K562 (cell line): ENCODE measurements around the gene DPH2. TPM values are rescaled to one million over a fixed set of nuclear protein-coding genes. Genes with fewer than 3 reads are reported as not detected.

Experiments
- E2F3 ChIP-seq: fragments of 250-450 bp; sonication (Bioruptor Pico); IDR thresholded peaks from 2 replicates; pipeline ENCODE4 v1.4.0; 2020; ENCODE audit warnings: mild to moderate bottlenecking
- GATAD2B ChIP-seq: fragments of 450-650 bp; IDR thresholded peaks from 2 replicates; pipeline ENCODE4 v1.6.1; 2017; ENCODE audit warnings: mild to moderate bottlenecking, borderline replicate concordance
- GTF2A2 ChIP-seq: IDR thresholded peaks from 2 replicates; pipeline ENCODE4 v1.6.1; 2016; ENCODE audit warnings: mild to moderate bottlenecking, missing genetic modification characterization, missing compliant biosample characterization
- HDAC2 ChIP-seq: fragments of 450-650 bp; IDR thresholded peaks from 2 replicates; pipeline ENCODE4 v1.6.1; 2016; ENCODE audit warnings: mild to moderate bottlenecking
- KLF1 ChIP-seq: fragments of 450-650 bp; IDR thresholded peaks from 2 replicates; pipeline ENCODE4 v1.6.1; 2016; ENCODE audit warnings: missing genetic modification characterization, missing compliant biosample characterization
- MTA2 ChIP-seq: fragments of 450-650 bp; IDR thresholded peaks from 2 replicates; pipeline ENCODE4 v1.6.1; 2016; ENCODE audit warnings: low read depth
- NFE2L1 ChIP-seq: fragments of 450-650 bp; IDR thresholded peaks from 2 replicates; pipeline ENCODE4 v1.6.1; 2016; ENCODE audit warnings: missing genetic modification characterization, low read depth, mild to moderate bottlenecking, missing compliant biosample characterization, moderate library complexity, borderline replicate concordance
- STAG1 ChIP-seq: sonication (generic); formaldehyde crosslinking; IDR thresholded peaks from 2 replicates; pipeline ENCODE4 v1.5.0; 2020; ENCODE audit warnings: missing genetic modification reagents, borderline replicate concordance
- THRAP3 ChIP-seq: fragments of 450-650 bp; IDR thresholded peaks from 2 replicates; pipeline ENCODE4 v1.6.1; 2016; ENCODE audit warnings: mild to moderate bottlenecking, inconsistent platforms, borderline replicate concordance
- XRCC4 ChIP-seq: IDR thresholded peaks from one replicate; pipeline ENCODE4 v1.6.1; 2011; ENCODE audit not compliant: insufficient read depth, insufficient read length; ENCODE audit errors: extremely low read depth
- ZKSCAN3 ChIP-seq: fragments of 250-450 bp; sonication (Bioruptor Pico); IDR thresholded peaks from 2 replicates; pipeline ENCODE4 v1.4.0; 2020
- ZNF586 ChIP-seq: fragments of 450-650 bp; formaldehyde crosslinking; conservative IDR thresholded peaks from 2 replicates; pipeline ENCODE4 v1.4.0; 2020; ENCODE audit warnings: mild to moderate bottlenecking, moderate library complexity
- ZNF764 ChIP-seq: fragments of 250-450 bp; sonication (Bioruptor Pico); IDR thresholded peaks from 2 replicates; pipeline ENCODE4 v1.4.0; 2020; ENCODE audit warnings: low read depth, mild to moderate bottlenecking, moderate library complexity
- polyA plus RNA-seq, 8 experiments: library from polyadenylated mRNA; depleted of rRNA in 4 of 8; stranded (reverse) in 5 of 8; unstranded in 3 of 8; fragments of >200 nt; fragmentation: Nextera tagmentation in 2 of 8; fragmentation: Illumina TruSeq in 1 of 8; extraction: Ambion mirVana in 2 of 8; extraction: Trizol in 1 of 8; gene quantifications; 2 replicates each; pipeline versions ENCODE4 v1.2.1 to v1.2.3, GENCODE V29; 2011 to 2014; ENCODE audit warnings: inconsistent platforms in 1 of 8, missing spikeins in 1 of 8
- total RNA-seq, 7 experiments: library from RNA; depleted of rRNA in 6 of 7; stranded (reverse); fragments of >200 nt in 6 of 7; fragmentation: Illumina TruSeq in 2 of 7; extraction: Trizol in 2 of 7; gene quantifications; 2 replicates each; pipeline versions ENCODE4 v1.2.1 to v1.2.3, GENCODE V29; 2011 to 2021; ENCODE audit warnings: low replicate concordance in 1 of 7
- TF ChIP-seq, protein P1 (sequence below): IDR thresholded peaks from 3 replicates; pipeline ENCODE4 v1.6.1; 2011; ENCODE audit warnings: borderline replicate concordance, mild to moderate bottlenecking, moderate library complexity; ENCODE audit not compliant: insufficient read length; ENCODE audit errors: extremely low read depth
- TF ChIP-seq, protein P2 (sequence below): sonication (generic); formaldehyde crosslinking; IDR thresholded peaks from 2 replicates; pipeline ENCODE4 v1.8.0; 2022; ENCODE audit warnings: mild to moderate bottlenecking, missing genetic modification reagents
- TF ChIP-seq, protein P3 (sequence below): fragments of 450-650 bp; IDR thresholded peaks from 2 replicates; pipeline ENCODE4 v1.7.1; 2018; ENCODE audit warnings: mild to moderate bottlenecking, low read depth; ENCODE audit not compliant: partially characterized antibody
- TF ChIP-seq, protein P4 (sequence below): sonication (generic); formaldehyde crosslinking; IDR thresholded peaks from 2 replicates; pipeline ENCODE4 v1.8.0; 2022; ENCODE audit warnings: missing genetic modification reagents, mild to moderate bottlenecking, borderline replicate concordance
- TF ChIP-seq, protein P5 (sequence below): sonication (generic); formaldehyde crosslinking; IDR thresholded peaks from 2 replicates; pipeline ENCODE4 v1.9.0; 2022; ENCODE audit warnings: mild to moderate bottlenecking, missing genetic modification reagents

DPH2 gene
- total and polyA plus RNA-seq, 9 of the 15 experiments (the other 6 are each of a cell fraction or from before 2014, with no cell fraction given) = 17.9 to 94.1 (median 68.1) TPM

DNA sequence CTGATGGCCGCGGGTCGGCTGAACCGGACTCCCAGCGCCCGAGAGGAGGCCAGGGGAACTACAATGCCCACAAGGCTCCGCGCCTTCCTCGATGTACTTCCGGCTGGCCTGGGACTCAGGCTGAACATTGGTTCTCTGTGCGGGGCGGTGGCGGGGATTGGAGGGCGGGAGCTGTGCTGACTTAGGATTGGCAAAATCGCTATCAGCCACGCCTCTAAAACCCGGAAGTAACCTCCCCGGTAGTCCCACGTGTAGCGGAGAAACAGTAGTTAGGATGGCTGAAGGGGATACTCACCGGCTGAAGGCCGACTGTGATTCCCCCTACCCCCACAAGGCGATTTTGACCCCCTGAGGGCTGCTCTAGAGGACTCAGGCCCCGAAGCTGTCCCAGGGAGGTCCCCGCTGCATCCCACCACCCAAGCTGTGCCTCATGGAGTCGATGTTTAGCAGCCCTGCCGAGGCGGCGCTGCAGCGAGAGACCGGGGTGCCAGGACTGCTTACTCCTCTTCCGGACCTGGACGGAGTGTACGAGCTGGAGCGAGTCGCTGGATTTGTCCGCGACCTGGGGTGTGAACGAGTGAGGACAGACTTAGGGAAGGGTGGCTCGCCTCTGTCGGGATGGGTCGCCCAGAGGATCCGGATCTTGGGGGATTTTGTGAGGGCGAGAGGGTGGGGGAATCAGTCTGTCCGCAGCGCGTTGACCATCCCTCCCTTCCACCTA lies at the start of gene DPH2 (continued):
- TF ChIP-seq, protein P1, sequence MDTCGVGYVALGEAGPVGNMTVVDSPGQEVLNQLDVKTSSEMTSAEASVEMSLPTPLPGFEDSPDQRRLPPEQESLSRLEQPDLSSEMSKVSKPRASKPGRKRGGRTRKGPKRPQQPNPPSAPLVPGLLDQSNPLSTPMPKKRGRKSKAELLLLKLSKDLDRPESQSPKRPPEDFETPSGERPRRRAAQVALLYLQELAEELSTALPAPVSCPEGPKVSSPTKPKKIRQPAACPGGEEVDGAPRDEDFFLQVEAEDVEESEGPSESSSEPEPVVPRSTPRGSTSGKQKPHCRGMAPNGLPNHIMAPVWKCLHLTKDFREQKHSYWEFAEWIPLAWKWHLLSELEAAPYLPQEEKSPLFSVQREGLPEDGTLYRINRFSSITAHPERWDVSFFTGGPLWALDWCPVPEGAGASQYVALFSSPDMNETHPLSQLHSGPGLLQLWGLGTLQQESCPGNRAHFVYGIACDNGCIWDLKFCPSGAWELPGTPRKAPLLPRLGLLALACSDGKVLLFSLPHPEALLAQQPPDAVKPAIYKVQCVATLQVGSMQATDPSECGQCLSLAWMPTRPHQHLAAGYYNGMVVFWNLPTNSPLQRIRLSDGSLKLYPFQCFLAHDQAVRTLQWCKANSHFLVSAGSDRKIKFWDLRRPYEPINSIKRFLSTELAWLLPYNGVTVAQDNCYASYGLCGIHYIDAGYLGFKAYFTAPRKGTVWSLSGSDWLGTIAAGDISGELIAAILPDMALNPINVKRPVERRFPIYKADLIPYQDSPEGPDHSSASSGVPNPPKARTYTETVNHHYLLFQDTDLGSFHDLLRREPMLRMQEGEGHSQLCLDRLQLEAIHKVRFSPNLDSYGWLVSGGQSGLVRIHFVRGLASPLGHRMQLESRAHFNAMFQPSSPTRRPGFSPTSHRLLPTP = no peak
- TF ChIP-seq MTA2 (0 out of 2 replicates have a peak, but pooled peaks have one; percentile 27), THRAP3 (no peak), ZKSCAN3 (CRISPR knock-in tag) (no peak), STAG1 (CRISPR knock-in tag) (no peak), E2F3 (CRISPR knock-in tag) (no peak), HDAC2 (peak; percentile 99), GTF2A2 (tag) (no peak), GATAD2B (no peak), KLF1 (tag) (no peak), ZNF764 (CRISPR knock-in tag) (no peak), NFE2L1 (tag) (no peak), ZNF586 (CRISPR knock-in tag) (no peak), XRCC4 (no peak)
- TF ChIP-seq, protein P2, sequence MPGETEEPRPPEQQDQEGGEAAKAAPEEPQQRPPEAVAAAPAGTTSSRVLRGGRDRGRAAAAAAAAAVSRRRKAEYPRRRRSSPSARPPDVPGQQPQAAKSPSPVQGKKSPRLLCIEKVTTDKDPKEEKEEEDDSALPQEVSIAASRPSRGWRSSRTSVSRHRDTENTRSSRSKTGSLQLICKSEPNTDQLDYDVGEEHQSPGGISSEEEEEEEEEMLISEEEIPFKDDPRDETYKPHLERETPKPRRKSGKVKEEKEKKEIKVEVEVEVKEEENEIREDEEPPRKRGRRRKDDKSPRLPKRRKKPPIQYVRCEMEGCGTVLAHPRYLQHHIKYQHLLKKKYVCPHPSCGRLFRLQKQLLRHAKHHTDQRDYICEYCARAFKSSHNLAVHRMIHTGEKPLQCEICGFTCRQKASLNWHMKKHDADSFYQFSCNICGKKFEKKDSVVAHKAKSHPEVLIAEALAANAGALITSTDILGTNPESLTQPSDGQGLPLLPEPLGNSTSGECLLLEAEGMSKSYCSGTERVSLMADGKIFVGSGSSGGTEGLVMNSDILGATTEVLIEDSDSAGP (CRISPR knock-in tag) = 0 out of 2 replicates have a peak, but pooled peaks have one; percentile 26
- TF ChIP-seq, protein P3, sequence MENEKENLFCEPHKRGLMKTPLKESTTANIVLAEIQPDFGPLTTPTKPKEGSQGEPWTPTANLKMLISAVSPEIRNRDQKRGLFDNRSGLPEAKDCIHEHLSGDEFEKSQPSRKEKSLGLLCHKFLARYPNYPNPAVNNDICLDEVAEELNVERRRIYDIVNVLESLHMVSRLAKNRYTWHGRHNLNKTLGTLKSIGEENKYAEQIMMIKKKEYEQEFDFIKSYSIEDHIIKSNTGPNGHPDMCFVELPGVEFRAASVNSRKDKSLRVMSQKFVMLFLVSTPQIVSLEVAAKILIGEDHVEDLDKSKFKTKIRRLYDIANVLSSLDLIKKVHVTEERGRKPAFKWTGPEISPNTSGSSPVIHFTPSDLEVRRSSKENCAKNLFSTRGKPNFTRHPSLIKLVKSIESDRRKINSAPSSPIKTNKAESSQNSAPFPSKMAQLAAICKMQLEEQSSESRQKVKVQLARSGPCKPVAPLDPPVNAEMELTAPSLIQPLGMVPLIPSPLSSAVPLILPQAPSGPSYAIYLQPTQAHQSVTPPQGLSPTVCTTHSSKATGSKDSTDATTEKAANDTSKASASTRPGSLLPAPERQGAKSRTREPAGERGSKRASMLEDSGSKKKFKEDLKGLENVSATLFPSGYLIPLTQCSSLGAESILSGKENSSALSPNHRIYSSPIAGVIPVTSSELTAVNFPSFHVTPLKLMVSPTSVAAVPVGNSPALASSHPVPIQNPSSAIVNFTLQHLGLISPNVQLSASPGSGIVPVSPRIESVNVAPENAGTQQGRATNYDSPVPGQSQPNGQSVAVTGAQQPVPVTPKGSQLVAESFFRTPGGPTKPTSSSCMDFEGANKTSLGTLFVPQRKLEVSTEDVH = peak; percentile 93
- TF ChIP-seq, protein P4, sequence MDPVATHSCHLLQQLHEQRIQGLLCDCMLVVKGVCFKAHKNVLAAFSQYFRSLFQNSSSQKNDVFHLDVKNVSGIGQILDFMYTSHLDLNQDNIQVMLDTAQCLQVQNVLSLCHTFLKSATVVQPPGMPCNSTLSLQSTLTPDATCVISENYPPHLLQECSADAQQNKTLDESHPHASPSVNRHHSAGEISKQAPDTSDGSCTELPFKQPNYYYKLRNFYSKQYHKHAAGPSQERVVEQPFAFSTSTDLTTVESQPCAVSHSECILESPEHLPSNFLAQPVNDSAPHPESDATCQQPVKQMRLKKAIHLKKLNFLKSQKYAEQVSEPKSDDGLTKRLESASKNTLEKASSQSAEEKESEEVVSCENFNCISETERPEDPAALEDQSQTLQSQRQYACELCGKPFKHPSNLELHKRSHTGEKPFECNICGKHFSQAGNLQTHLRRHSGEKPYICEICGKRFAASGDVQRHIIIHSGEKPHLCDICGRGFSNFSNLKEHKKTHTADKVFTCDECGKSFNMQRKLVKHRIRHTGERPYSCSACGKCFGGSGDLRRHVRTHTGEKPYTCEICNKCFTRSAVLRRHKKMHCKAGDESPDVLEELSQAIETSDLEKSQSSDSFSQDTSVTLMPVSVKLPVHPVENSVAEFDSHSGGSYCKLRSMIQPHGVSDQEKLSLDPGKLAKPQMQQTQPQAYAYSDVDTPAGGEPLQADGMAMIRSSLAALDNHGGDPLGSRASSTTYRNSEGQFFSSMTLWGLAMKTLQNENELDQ (CRISPR knock-in tag) = no peak
- TF ChIP-seq, protein P5, sequence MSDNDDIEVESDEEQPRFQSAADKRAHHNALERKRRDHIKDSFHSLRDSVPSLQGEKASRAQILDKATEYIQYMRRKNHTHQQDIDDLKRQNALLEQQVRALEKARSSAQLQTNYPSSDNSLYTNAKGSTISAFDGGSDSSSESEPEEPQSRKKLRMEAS (CRISPR knock-in tag) = peak; percentile 91
